ENCODE data around the gene PUS3. TPM values are rescaled to one million over a fixed set of nuclear protein-coding genes. Genes with fewer than 3 reads are reported as not detected.

Gene PUS3
- total RNA-seq, 6 experiments from 2014 or later = 7.5 to 13.6 (median 10.3) TPM

DNA sequence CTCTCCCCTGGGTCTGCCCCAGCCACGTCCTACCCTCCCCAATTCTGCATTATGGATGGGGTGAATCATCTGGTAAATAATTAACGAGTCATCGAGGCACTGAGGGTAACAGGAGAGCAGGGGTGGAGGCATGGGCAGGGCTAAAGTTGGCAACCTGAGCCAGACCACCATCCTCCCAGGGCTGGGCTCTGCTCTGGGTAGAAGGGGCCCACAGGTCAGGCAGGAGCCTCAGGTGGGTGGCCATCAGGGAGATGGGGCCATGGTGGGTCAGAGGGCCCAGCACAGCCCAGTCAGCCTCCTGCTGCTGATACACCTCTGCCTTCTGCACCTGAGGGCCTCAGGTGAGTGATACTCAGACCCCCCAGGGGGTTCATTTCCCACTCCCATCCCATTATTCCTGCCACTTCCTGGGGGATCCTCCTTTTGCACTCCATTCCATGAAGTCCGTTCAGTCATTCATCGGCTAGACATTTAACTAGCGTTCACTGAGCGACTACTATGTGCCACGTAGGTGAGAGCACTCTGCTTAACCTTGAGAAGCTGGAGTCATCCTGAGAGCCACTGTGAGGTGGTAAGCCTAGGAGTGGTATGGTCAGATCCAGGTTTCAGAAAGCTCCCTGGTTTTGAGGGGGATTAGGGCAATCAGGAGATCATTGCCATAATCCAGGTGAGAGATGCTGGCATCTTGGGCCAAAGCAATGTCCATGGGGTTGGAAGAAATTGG is 43.0 kb upstream of the PUS3 start, which contains the start of gene VSIG10L2:
VSIG10L2 (plus strand) TSS at position 248 of the 724 bp plus-strand sequence; CDS start at position 260, 12 bp downstream.
- Mint-ChIP-seq H3K27ac (no peak within 1 kb of the TSS), H3K4me1 (ENCODE audit: low read depth) (0 out of 2 replicates have a peak, but pooled peaks cover 5% of the 10 kb centered on the region), H3K27me3 (ENCODE audit: insufficient read depth) (peaks cover 32% of the 10 kb centered on the region), H3K4me3 (no peak within 1 kb of the TSS), H3K9me3 (no peaks in the 10 kb centered on the region), H3K36me3 (ENCODE audit: low read depth) (no peaks in the 10 kb centered on the region)
- TF ChIP-seq, protein P1, sequence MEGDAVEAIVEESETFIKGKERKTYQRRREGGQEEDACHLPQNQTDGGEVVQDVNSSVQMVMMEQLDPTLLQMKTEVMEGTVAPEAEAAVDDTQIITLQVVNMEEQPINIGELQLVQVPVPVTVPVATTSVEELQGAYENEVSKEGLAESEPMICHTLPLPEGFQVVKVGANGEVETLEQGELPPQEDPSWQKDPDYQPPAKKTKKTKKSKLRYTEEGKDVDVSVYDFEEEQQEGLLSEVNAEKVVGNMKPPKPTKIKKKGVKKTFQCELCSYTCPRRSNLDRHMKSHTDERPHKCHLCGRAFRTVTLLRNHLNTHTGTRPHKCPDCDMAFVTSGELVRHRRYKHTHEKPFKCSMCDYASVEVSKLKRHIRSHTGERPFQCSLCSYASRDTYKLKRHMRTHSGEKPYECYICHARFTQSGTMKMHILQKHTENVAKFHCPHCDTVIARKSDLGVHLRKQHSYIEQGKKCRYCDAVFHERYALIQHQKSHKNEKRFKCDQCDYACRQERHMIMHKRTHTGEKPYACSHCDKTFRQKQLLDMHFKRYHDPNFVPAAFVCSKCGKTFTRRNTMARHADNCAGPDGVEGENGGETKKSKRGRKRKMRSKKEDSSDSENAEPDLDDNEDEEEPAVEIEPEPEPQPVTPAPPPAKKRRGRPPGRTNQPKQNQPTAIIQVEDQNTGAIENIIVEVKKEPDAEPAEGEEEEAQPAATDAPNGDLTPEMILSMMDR (IDR thresholded peaks at IDR 0.05) = no peak
- no peak for DNase-seq

DNA sequence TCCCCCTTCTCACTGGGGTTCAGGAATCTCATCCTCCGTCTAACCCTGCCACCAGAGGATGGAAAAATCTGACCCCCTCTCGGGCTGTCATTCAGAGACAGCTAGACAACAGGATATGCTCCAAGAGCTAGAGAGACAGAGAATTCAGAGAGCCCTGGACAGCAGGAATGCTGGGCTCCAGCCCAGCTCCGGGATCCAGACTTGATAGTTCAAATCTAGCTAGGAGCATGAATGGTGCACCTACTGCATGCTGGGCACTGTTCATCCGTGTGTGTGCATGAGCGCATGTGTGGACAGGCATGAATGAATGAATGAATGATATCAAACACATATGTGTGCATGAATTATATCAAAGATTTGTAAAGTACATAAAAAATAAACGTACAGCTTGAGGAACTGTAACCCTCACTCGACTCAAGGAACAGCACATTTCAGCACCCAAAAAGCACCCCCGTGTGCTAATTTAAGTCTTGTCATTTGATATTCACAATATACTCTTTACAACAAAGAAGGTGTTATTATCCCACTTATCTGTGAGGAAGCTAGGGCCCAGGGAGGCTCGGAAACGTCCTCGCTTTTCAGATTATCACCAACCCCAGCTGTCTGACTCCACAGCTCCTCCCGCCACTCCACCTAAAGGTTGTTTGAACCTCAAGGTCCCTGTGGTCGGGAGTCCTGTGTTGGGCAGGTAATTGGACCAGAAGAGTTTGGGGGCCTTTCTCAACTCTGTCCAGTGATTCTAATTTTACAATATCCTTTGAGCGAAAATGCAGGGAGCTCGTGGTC is 42.2 kb upstream of the PUS3 start:
- Mint-ChIP-seq H3K4me3 (no peak overlapping the region), H3K36me3 (ENCODE audit: low read depth) (no peaks in the 10 kb centered on the region), H3K9me3 (no peaks in the 10 kb centered on the region), H3K4me1 (ENCODE audit: low read depth) (0 out of 2 replicates have a peak, but pooled peaks cover 5% of the 10 kb centered on the region), H3K27ac (no peak overlapping the region), H3K27me3 (ENCODE audit: insufficient read depth) (peaks cover 33% of the 10 kb centered on the region)
- TF ChIP-seq, protein P1 (IDR thresholded peaks at IDR 0.05) = no peak
- no peak for DNase-seq

- Mint-ChIP-seq H3K4me1 (ENCODE audit: low read depth) (0 out of 2 replicates have a peak, but pooled peaks cover 5% of the 10 kb centered on the region), H3K27ac (no peak overlapping the region)
Observed at GRCh38 chr11:125944350-125945010, 41.5 kb upstream of the PUS3 start.

DNA sequence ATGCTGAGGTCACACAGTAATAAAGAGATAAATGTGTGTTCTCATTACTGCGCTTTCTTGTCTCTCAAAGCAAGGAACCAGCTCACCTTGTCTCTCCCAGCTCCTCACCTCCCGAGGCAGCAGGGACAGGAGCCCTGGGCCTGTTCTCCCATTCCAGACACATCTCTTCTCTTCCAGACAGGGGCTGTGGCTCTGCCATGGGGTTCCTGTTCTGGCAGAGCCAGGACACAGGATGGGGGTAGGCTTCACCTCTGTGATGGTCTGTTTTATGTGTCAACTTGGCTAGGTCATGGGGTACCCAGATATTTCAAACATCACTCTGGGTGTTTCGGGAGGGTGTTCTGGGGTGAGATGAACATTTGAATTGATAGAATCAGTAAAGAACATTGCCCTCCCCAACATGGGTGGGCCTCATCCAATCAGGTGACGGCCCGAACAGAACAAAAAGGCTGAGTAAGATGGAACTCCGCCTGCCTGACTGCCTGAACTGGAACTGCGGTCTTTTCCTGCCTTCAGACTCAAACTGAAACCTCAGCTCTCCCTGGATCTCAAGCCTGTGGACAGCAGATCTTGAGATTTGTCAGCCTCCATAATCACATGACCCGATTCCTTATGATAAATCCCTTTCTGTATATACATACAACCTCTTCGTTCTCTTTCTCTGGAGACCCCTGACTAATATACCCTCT is 40.8 kb upstream of the PUS3 start:
- DNase-seq = no peak
- Mint-ChIP-seq H3K4me3 (no peak overlapping the region), H3K4me1 (ENCODE audit: low read depth) (0 out of 2 replicates have a peak, but pooled peaks cover 5% of the 10 kb centered on the region), H3K36me3 (ENCODE audit: low read depth) (no peaks in the 10 kb centered on the region), H3K27me3 (ENCODE audit: insufficient read depth) (peaks cover 26% of the 10 kb centered on the region), H3K9me3 (no peaks in the 10 kb centered on the region), H3K27ac (no peak overlapping the region)
- TF ChIP-seq, protein P1 (IDR thresholded peaks at IDR 0.05) = no peak

More at GRCh38 chr11:125944350-125945010, 41.5 kb upstream of the PUS3 start:
- TF ChIP-seq, protein P1 (IDR thresholded peaks at IDR 0.05) = no peak
- no peaks in the 10 kb centered on the region for H3K9me3 Mint-ChIP-seq
- no peak for DNase-seq
- H3K36me3 Mint-ChIP-seq (ENCODE audit: low read depth) = no peaks in the 10 kb centered on the region
- peaks cover 29% of the 10 kb centered on the region for H3K27me3 Mint-ChIP-seq (ENCODE audit: insufficient read depth)
- H3K4me3 Mint-ChIP-seq = no peak overlapping the region
